ENCODE measurements around the gene RGS9. TPM values are rescaled to one million over a fixed set of nuclear protein-coding genes. Genes with fewer than 3 reads are reported as not detected.

The RGS9 gene
- total and polyA plus RNA-seq, 2 of the 13 experiments (the other 11 are each of a cell fraction or from before 2014, with no cell fraction given) = 0.44 to 0.74 TPM

- TF ChIP-seq ZNF407 (CRISPR knock-in tag; IDR thresholded peaks at IDR 0.05; ENCODE audit: not compliant biosample characterization) (no peak), RFX1 (IDR thresholded peaks at IDR 0.05) (no peak), ZNF441 (CRISPR knock-in tag; IDR thresholded peaks at IDR 0.05; ENCODE audit: borderline replicate concordance) (no peak), ZNF576 (CRISPR knock-in tag; IDR thresholded peaks at IDR 0.05) (no peak), NFYB (CRISPR knock-in tag; IDR thresholded peaks at IDR 0.05) (peak; percentile 77), ZNF230 (CRISPR knock-in tag; IDR thresholded peaks at IDR 0.05) (no peak), YY1 (IDR thresholded peaks at IDR 0.05; ENCODE audit: insufficient read depth, insufficient replicate concordance, low read depth, low read length) (no peak), CAMTA2 (CRISPR knock-in tag; IDR thresholded peaks at IDR 0.05; ENCODE audit: borderline replicate concordance) (no peak), ARID2 (CRISPR knock-in tag; IDR thresholded peaks at IDR 0.05; ENCODE audit: borderline replicate concordance) (no peak), NFYC (CRISPR knock-in tag; IDR thresholded peaks at IDR 0.05) (peak; percentile 59), ZNF276 (CRISPR knock-in tag; IDR thresholded peaks at IDR 0.05; ENCODE audit: low read depth) (no peak), FOXO4 (CRISPR knock-in tag; conservative IDR thresholded peaks at IDR 0.05) (no peak), RAD51 (IDR thresholded peaks at IDR 0.05; ENCODE audit: borderline replicate concordance) (peak; percentile 20; the same call in 1 of the 2 replicates), THAP11 (CRISPR knock-in tag; IDR thresholded peaks at IDR 0.05) (peak; percentile 74), ZFP82 (CRISPR knock-in tag; IDR thresholded peaks at IDR 0.05; ENCODE audit: borderline replicate concordance) (no peak)
- TF ChIP-seq, protein P1, sequence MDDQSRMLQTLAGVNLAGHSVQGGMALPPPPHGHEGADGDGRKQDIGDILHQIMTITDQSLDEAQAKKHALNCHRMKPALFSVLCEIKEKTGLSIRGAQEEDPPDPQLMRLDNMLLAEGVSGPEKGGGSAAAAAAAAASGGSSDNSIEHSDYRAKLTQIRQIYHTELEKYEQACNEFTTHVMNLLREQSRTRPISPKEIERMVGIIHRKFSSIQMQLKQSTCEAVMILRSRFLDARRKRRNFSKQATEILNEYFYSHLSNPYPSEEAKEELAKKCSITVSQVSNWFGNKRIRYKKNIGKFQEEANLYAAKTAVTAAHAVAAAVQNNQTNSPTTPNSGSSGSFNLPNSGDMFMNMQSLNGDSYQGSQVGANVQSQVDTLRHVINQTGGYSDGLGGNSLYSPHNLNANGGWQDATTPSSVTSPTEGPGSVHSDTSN (CRISPR knock-in tag; IDR thresholded peaks at IDR 0.05; ENCODE audit: borderline replicate concordance) = no peak
Observed at GRCh38 chr17:65230040-65230439, 92.9 kb downstream of the RGS9 start (continued).

All from HepG2 (cell line).